Motor neuron (in vitro differentiated cells): ENCODE measurements around the gene USP48. TPM values are rescaled to one million over a fixed set of nuclear protein-coding genes. Genes with fewer than 3 reads are reported as not detected.

ENCODE experiments used
- total RNA-seq, 8 experiments: library from RNA; unstranded; fragments of 300-600 nt; gene quantifications; 2 replicates each; pipeline versions ENCODE4 v1.2.3 to v1.2.4, GENCODE V29; 2022

USP48 gene
- total RNA-seq, 8 experiments from 2014 or later, result 34.1 to 84.9 (median 54.9) TPM

Other genes starting within 250 kb of the USP48 start
- gene RAP1GAP, start 113.8 kb downstream of the USP48 start, total RNA-seq, result 10 to 100 TPM in 4 of 8 experiments, 1 to 10 TPM in 3, under 1 TPM in 1; 0.31 to 22.8 (median 11.3) TPM
- 1 to 10 TPM in 6 of 8 experiments, under 1 TPM in 2; 0.71 to 3.4 (median 1.4) TPM for gene LDLRAD2, start 29.1 kb upstream of the USP48 start, total RNA-seq
- gene HSPG2, start 154.2 kb upstream of the USP48 start, total RNA-seq, result 10 to 100 TPM in 5 of 8 experiments, 1 to 10 TPM in 3; 5.8 to 47.9 (median 12.8) TPM
- gene CELA3B, start 193.9 kb upstream of the USP48 start, total RNA-seq, result not detected
- under 1 TPM in 2 of 8 experiments, not detected in 6; 0.57 to 0.84 TPM for gene CELA3A, start 218.5 kb upstream of the USP48 start, total RNA-seq